Left renal pelvis (tissue), 4 donors: ENCODE data around the gene SPON2. TPM values are rescaled to one million over a fixed set of nuclear protein-coding genes. Genes with fewer than 3 reads are reported as not detected.

Source experiments
- DNase-seq, 4 donors: peaks; one replicate each; pipeline ENCODE4 v3.0.0-alpha.2; 2013; ENCODE audit warnings: low read depth in 4 of 4, low spot score in 3 of 4
- polyA plus RNA-seq, 4 donors: library from polyadenylated mRNA; unstranded; fragments of 120-200 nt; gene quantifications; one replicate each; pipeline ENCODE4 v1.2.1, GENCODE V29; 2013; ENCODE audit not compliant: insufficient read length in 4 of 4

The SPON2 gene
- polyA plus RNA-seq, 4 donors: 9.9 to 43.8 (median 12.8) TPM

DNA sequence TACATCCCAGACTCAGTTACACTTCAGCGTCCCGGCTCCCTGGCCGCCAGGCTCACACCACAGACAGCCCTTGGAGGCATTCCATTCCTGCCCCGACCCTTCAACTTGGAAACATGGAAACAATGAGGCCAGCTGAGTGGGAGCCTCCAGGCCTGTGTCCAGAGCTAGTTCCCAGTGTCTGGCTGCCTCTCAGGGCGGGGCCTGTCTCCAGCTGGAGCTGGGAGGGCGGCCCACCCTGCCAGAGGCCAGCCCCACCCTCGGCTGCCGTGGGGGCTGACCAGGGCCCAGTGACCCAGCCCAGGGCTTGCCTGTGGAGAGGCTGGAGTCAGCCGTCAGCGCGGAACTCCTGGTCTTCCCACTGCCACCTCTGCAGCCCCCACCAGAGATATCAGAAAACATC lies 37.4 kb upstream of the SPON2 start:
- no peak for DNase-seq

DNA sequence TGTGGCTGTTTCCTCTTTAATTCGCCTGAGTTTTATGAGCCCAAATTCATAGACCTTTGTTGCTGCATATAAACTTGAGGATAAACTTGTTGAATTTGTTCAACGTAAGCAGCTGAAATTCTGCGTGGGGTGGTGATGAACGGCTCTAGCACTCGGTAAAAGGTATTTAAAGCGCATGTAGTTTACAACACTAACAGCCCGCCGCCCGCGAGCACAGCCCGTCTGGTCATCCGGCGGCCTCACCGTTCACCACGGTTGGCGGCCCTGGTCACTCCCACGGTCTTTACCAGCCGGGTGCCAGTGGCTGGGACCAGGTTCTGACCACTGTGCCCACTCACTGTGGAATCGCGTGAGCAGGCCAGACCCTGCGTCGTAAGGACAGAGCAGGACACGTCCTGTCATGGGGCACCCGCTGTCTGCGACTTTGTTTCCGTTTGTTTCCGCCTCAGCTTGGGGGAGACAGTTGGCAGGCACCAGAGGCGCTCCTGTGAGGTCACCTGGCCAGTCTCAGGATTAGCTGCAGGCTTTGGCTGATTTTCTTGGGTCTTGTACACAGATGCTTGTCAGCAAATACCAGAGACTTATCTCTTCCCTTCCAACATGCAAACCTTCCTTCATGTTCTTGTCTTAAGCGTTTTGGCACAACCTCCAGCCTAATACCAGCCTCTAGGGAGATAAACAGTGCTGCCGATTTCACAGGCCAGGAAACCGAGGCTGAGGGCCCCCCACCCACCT lies 36.8 kb upstream of the SPON2 start:
- DNase-seq: no peak

DNA sequence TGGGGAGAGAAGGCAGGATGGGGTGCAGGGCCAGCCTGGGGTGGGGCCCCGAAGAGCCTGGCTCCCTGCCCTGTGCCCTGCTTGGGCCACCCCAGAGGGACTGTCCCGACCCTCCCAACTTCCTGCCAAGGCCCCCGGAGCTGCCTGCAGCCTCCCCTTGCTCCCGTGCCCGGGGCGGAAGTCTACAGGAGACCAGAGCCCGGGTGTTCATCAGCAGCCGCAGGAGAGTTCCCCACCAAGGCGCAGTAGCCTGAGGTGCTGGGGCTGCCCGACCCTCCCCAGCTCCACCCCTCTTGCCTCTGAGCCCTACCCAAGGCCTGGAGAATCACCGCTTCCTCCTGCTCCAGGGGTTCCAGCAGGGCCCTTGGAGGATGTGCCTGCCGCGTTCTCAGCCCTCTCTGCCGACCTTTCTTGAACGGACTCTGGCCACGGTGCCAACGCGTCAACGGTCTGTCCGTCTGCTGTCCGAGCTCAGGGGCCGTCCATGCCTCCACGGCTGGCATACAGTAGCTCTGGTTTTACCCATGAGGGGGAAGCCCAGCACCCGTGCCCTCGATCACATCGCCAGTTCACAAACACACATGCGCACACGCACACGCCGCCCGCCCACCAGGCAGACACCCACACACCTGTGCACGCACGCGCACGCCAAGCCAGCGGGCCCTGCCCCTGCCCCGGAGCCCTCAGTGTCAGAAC lies 36.0 kb upstream of the SPON2 start:
- DNase-seq: no peak

DNA sequence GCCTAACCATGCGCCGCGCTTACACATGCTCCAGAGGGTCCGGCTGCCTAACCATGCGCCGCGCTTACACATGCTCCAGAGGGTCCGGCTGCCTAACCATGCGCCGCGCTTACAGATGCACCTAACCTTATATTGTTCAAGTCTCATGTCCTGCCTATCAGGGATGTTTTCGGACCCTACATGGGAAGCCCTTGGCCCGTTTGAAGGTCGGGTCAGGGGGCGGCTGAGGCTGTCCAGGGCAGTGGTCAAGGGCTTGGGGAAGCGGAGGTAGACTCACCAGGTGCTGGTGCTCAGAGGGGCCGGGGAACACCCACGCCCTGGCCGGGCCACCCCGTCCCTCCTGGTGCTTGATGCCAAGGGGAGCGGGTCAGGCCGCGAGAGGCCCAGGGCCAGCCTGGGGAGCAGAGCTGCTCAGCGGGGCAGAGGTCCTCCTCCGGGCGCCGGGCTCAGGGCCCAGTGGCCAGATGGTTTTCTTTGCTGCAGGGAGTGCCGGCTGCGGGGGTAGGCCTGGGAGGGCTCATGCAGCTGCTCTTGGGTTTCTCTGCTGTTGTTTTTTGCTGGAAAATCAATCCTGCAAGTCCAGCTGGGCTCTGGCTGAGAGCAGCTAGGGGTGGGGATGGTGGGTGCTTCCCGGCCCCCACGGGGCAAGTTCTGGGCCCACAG lies 35.4 kb upstream of the SPON2 start:
- peak in 2 of 4 donors; percentile 53 to 62 for DNase-seq

DNA sequence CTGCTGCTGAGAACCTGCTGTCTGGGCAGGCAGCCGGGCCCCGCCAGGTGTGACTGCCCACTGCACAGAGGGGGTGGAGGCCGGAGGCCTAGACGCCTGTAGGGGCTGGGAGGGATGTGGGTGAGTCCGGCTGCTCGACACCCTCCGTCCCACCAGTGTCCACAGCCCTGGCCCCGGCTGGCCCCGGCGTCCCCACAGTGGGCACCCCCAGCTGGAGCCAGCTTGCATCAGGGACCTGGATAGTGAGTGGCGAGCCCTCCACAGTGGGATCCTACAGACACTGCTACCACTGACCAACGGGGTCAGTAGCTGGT lies 34.7 kb upstream of the SPON2 start:
- DNase-seq: no peak

DNA sequence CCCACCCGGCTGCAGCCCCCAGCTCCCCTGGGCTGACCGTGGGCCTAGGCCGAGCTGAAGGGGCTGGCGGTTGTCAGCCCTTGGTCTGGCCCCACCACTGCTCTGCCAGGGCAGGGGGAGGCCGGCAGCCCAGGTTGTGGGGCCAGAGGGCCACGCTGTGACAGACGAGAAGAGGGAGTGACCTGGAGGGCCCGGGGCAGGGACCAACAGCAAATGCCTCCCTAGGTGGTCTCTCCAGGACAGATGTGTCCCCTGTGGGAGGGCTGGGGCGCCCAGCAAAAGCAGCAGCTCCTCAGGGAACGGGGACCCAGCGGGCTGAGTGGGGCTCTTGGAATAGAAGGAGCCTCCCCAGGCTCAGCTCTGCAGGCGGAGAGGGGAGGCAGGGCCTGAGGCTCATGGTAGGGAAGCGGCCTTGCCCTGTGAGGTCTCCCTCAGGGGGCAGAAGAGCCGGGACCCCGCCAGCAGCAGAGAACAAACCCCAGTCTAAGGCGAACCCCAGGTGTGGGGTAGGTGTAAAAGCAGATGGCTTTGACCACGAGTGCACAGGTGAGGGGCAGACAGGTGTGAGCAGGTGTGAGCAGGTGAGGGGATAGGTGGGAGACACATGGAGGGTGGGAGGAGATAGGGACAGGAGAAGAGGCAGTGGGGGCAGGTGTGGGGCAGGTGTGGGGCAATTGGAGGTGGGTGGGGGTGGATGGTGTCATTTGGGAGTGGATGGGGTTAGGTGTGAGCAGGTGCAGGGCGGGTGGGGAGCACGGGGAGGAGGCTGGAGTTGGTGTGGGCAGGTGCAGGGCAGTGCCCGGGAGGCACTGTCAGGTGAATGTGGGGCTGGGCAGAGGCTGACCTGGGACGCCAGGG lies 34.1 kb upstream of the SPON2 start:
- DNase-seq: no peak

DNA sequence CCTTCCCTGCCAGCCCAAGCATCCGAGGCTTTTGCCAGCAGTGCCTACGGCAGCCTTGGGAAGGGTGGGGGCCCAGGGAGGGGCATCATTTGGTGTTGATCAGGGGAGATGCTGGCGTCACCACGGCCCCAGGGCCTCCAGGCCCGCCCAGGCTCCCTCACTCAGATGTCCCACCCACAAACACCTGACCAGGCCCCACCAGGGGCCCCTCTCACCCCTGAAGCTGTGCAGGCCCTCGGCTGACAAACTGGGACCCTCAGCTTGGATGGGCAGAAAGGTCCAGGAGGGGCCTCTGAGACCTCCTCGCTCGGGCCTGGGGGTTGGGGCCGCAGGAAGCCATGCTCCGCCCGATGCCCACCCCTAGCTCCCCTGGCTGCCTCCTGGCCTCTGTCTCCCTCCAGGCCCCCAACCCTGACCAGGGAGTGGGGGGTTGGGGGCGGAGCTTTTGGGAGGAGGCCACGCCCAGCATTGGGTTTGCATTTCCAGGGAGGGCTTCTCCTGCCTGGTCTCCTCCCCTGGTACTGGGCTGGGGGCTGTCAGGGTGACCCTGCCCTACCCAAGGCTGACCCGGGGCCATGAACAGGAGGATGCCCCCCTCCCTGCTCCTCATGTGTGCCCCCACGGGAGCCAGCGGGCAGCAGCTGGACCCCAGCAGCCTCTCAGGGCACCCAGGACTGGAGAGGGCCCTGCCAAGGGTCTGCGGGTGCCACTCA lies 33.4 kb upstream of the SPON2 start:
- DNase-seq: no peak

DNA sequence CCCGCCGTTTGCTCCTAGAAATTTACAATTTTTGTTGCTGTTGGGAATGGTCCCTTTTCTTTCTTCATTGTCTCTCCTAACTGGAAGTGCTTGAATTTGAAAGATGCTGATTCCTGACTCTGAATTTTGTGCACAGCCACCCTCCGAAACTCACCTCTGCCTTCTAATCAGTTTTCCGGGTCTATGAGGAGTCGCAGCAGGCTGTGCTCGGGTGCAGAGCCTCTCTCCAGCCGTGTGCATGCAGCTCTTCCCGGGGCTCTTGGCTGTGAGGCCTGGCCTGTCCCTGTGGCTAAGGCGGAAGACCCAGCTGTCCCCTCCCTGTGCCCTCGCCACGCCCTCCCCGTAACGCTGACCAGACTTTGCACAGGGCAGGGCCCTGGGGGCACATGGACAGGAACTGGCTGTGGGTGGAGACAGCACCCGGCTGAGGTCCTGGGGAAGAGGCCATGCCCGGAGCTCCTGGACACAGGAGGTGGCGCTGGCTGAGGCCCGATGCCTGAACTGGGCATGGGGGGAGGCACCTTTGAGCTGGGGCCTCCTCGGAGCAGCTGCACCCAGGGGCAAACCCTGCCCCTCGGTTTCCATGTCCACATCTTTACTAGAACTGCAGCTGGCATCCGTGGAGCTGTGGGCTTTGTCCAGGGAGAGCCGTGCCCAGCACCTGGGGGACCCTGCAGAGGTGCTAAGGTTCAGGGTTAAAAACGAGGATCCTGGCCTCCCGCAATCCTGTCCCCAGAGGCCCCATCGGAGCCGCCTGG lies 32.6 kb upstream of the SPON2 start:
- no peak for DNase-seq

DNA sequence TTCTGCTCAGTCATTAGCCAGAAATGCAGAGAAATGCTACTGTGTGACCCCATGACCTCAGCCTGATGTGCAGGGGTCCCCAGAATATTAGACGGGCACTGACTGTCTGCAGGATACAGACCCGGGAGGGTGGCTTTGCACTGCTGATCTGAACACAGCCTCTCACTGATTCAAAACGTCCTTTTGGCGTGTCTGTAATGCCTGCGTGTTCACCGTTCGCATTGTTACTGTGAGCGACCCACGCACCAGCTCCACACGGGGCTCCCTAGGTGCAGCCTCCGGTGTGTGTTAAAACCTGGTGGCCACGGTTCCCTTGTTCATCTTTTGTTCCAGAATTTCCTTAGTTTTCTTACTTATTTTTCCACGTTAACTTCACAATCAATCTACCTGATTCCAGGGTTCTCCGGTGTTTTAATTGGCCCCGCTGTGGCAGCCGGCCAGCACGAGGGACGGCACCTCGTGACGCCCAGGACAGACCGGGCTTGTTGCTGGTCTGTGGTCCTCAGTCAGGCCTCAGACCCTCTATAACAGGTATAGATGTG lies 32.0 kb upstream of the SPON2 start:
- no peak for DNase-seq

DNA sequence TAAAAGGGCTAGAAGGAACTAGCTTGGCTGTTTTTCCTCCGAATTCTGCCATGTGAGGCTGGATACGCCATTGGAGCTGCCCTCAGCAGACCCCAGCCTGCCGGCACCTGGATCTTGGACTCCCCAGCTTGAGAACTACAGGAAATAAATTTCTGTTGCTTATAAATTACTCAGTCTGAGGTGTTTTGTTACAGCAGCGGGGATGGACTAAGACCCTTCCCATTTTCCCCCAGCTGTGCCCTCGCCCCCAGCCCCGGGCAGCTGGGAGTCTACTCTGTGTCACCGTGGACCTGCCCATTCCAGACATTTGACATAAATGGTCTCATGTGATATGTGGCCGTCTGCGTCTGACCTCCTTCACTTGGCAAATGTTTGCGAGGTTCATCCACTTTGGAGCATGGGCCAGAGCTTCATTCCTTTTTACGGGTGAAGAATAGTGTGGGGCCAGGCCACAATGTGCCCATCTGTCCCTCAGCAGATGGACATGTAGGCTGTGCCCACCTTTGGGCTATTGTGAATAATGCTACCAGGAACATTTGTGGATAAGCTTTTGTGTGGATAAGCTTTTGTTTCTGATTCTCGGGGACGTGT lies 30.7 kb upstream of the SPON2 start:
- DNase-seq: no peak

DNA sequence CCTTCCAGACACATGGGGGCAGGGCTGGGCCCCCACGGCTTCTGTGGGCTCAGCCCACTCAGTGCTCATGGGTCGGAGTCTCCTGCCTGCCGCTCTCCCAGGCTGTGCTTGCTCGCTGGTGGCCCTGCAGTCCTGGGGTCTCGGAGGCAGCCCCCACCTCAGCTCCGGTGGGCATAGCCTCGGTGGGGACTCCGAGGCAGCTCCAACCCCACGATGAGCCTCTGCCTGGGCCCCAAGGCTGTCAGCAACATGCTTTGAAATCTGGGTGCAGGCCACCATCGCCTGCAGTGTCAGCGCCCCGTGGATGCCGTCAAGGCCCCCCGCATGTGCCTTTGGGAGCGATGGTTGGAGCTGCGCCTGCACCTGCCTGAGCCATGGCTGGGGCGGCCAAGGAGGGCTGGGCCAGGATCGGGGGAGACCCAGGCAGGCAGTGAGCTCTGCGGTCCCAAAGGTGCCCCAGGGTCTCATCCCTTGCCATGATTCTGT lies 30.2 kb upstream of the SPON2 start:
- no peak for DNase-seq

DNA sequence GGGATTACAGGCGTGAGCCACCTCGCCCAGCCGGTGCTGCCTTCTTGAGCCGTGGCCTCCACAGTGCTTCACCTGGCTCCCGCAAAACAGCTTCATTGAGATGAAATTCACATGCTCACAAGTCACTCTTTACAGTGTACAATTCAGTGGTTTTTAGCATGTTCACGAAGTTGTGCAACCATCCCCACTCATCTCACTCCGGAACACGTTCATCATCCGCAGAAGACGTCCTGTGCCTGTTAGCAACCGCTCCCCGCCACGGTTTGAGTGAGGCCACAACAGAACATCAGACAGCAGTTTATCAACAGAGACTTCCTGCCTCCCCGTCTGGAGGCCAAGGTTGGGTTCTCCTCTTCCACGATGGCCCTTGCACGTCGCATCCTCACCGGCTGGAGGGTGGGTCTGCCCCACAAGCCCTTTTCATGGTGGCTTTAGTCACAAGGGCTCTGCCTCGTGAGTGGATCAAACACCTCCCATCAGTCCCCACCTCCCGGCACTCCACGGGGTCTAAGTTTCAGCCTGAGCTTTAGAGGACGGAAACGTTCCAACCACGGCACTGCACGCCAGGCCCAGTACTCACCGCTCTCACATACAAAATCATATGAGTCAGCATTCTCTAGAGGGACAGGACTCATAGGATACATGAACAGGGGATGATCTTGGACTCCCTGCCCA lies 29.6 kb upstream of the SPON2 start:
- DNase-seq: no peak

DNA sequence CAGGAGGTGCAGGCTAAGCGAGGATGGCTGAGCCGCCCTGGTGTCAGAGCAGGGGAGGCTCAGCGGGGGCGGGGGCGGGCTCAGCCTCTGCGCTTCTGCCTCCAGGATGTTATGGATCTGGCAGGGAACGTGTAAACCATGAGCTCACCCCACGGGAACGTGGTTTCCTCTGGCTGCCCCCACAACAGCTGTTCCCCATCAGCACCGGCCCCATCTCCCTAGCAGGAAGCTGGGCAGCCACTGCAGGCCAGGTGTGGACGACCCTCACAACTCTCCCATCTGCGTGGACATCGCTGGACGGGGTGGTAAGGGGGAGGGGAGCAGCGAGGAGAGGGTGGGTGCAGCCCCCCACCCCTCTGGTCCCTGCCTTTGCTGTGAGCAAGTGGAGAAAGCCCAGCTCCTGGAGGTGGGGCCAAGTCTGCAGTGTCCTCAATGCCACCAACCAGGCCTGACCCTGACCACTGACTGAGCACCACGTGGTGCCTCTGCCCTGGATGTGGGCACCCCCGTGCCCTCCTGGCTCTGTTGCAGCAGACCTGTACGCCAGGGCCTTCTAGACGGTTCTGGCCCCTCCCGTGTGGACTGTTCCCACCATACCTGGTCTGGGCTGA lies 28.1 kb upstream of the SPON2 start:
- DNase-seq: no peak

DNA sequence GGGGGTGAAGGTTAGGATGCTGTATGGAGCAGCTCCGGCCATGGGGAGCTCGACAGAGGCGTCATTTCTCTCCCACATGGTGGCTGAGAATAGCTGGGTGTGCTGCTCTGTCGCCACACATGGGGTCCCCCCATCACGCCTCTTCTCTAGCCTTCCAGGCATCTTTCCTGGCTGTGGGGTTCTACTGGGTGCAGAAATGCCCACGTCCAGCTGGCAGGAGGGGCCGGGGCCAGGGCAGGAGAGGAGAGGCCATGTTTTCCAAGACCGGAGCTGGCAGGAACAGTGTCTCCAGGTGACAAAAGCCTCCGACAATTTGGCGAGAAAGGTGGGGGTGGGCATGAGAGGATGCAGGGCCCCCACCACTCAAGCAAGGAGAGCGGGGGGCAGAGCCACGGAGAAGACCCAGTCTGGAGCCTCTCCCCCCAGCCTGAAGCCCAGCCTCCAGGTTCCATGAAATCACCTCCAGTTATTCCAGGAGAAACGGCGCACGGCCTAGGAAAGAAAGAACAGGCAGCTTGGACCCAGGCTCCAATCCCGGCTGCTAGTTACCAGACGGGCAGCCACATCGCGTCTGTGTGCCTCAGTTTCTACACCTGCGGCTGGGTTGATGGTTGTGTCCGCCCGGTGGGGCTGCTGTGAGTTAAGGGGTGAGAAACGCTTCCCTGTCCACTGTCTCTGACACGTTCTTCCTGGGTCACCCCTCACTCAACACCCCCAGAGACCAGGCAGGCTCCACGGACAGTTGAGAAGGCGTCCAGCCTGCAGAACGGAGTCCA lies 27.4 kb upstream of the SPON2 start:
- no peak for DNase-seq

DNA sequence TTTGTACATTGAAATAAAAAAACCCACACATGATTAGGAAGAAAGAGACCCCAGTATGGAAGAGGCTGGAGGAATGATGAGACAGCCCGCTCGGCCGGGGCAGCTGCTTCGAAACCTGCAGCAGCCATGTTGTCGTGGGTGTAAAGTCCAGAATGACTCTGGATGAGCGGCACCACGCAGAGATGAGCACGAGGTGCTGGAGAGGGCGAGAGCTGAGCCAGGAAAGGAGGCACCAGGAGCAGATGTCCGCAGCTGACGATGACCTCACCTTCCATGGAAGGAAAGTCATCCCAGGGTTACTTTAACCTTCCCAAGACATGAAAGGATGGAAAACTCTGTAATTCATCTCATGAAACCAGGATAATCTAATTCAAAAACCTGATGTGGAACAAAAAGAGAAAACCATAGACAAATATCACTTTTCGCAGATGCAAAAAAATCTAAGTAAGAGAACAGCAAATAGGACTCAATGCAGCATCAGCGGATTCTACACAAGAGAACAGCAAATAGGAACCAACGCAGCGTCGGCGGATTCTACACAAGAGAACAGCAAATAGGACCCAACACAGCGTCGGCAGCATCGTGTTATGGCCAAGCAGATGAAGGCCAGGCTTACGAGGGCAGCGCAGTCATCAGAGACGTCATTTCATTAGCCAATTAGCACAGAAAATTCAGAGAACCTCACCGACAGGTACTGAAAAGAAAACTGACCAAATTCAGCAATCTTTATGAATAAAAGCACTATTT lies 25.9 kb upstream of the SPON2 start:
- no peak for DNase-seq

DNA sequence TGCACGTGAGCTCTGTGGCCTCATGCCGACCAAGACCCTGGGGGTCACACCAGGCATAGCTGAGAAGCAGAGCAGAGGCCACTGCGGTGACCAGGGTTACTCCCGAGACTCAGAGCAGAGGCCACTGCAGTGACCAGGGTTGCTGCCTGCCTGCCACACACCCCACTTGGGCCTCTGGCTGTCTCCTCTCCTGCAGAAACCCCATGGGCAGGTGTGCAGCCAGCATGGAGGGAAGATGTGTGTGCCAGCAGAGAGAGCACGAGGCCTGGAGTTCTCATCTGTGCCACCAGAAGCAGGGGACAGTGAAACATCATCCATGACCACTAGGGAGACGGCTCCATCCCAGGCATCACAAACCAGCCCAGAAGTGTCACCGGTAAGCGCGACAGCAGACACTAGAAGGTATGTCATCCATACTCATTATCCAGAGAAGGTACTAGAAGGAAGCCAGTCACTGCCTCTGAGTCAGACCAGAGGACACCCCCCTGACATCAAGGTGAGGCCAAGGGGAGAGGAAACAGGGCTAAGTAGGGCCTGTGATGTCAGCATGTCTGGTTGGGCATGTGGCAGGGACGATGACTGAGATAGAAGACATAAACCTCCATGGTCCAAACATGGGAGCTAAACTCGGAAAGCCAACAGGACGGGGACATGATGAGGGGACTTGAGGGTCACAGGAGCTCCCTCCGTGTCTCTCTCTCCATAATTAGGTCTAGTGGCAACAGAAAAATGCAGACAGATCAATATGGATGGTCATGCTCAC lies 24.2 kb upstream of the SPON2 start:
- no peak for DNase-seq
